Hematopoietic multipotent progenitor cell (in vitro differentiated cells): ENCODE measurements around the gene MPV17L2. TPM values are rescaled to one million over a fixed set of nuclear protein-coding genes. Genes with fewer than 3 reads are reported as not detected.
A peak's percentile ranks its signal among the peaks of the same experiment; 100 is the strongest.
"Not testable (repeated sequence)": the region's sequence is repeated elsewhere in the genome, so short reads cannot be mapped to it uniquely, and the experiment has no call there.

Experiments
- DNase-seq, 3 donors: peaks; one replicate each; pipeline ENCODE4 v3.0.0-alpha.2; 2011 to 2015; ENCODE audit warnings: low read depth in 2 of 3, low spot score in 2 of 3
- total RNA-seq: library from RNA; depleted of rRNA; stranded (reverse); fragments of >200 nt; gene quantifications from one replicate; pipeline ENCODE4 v1.2.3, GENCODE V29; 2012

The MPV17L2 gene
- total RNA-seq, 1 donor: 12.4 TPM

DNA sequence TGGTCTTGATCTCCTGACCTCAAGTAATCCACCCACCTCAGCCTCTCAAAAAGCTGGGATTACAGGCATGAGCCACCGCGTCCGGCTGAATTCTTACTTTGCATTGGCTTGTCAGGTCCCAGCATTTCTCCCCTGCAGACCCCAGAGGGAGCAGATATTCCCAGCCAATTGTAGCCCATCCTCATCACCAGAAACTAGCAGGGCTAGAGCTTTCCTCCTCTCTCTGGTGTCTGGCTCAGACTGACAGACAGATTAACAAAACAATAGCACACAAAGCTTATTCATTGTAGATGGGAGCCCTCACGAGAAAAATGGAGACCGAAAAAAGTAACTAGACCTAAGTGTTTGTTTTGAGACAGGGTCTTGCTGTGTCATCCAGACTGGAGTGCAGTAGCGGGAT is 7.5 kb upstream of the MPV17L2 start:
- DNase-seq: no peak

DNA sequence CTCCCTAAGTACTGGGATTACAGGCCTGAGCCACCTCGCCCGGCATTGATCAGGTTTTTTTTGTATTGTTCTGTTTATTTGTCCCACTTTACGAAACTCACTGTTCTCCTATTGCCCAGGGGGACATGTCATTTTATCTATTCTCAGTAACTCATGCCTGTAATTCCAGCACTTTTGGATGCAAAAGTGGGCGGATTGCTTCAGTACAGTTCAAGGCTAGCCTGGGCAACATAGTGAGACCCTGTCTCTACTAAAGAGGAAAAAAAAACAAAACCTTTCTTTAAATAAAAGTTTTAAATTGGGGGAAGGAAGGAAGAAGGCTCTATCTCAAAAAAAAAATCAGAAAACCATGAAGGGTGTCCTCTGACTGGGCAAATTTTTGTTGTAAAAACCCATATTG is 2.7 kb upstream of the MPV17L2 start:
- no peak for DNase-seq

DNA sequence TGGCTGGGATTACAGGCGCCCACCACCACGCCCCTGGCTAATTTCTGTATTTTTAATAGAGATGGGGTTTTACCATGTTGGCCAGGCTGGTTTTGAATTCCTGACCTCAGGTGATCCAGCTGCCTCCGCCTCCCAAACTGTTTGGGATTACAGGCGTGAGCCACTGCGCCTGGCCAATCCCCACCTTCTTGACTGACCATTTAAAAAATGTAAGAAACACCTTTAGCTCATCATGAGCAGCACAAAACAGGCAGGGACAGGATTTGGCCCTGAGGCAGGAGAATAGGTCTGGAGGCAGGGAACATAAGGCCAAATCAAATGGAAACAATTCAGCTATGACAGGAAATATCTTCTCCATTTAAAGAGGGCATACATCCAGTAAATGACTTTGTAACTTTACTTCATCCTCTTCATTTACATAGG is 1.4 kb upstream of the MPV17L2 start:
- no peak for DNase-seq

DNA sequence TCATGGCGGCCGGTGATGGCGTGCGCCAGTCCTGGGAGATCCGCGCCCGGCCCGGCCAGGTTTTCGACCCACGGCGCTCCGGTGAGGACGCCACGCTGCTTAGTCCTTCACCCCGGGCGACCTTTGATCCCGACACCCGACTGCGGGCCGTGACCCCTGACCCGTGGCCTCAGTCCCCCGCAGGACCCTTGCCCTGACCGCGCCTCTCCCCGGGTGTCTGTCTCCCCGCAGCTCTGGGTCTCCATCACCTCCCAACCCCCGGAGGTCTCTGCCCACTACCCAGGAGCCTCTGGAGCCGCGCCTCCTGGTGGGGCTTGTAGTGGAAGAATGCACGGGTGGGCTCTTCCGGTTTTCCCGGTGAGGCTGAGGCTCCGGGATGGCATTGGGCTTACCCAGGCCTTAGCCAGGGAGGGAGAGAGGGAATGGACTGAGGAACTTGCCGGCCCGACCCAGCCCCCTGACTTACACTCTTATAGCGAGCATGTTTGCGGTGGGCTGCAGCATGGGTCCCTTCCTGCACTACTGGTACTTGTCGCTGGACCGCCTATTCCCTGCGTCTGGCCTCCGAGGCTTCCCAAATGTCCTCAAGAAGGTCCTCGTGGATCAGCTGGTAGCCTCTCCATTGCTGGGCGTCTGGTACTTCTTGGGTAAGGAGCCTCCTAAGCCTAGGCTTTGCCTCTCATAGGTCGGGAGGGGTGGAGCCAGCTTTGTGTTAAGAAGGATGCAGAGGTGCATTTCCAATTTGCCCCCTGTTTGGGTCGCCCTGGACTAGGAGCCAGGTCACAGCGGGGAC is 566 bp downstream of the MPV17L2 start:
- DNase-seq: no peak

DNA sequence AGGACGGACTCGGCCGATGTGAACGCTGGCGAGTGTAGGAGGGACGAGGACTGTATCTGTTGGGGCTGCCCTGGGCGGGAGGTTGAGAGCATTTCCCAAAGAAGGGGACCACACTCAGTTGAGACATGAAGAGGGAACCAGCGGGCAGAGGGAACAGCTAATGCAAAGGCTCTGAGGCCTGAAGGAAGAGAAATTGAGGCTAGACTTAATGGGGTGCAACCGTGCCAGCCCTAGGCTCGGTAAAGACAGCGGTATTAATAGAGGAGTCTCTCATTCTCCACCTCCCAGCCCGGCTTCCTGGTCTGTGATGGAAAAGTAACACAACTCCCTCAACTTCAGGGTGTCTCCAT is 1.1 kb downstream of the MPV17L2 start:
- DNase-seq: no peak

DNA sequence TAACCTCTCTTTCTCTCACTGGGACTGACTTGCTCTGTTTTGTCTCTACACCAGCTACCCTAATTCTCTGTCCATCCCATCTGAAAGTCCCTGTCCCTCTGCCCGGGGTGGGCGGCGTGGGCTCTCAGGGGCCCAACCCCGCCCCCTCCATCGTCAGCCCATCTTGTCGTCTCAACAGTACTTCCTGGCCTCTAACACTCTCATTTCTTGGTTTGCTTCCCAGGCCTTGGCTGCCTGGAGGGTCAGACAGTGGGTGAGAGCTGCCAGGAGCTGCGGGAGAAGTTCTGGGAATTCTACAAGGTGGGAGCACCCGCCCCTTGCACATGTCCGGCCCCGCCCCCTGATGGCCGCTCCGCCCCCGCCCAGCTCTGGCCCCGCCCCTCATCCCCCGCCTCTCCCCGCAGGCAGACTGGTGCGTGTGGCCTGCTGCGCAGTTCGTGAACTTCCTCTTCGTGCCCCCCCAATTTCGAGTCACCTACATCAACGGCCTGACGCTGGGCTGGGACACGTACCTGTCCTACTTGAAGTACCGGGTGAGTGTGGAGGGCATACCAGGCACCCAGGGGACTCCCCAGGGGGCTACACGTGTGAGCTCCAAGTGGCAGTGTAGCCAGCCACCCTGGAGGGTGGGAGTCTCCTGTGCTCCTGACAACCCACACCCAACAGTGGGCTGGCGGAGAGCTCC is 1.7 kb downstream of the MPV17L2 start:
- peak in 2 of 3 donors; percentile 72 for DNase-seq

DNA sequence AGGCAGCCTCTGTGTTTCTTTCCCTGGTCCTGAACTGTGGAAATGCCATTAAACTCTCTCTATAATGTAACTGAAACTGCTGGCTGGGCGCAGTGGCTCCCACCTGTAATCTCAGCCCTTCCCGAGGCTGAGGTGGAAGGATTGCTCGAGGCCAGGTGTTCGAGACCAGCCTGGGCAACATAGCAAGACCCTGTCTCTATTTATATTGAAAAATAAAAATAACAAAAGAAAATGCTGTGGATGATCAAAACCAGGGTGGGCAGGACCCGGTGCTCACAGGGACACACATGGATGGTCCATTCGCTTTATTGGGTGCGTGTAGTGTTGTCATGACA is 3.5 kb downstream of the MPV17L2 start:
- DNase-seq: no peak

DNA sequence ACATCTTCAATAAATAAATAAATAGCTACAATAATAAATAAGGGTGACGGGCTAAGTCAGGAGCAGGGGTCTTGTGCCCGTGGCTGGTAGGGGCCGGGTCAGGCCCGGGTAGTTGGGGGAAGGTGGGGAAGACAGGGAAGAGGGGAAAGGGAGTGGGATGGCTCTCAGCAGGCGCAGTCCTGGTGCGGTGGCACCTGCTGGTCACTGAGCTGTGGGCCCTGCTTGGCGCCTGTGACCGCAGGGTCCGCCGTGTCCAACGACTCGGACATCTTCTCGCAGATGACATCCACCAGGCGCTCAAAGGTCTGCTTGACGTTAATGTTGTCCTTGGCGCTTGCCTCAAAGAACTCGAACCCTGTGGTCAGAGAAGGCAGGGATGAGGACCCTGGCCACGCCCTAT is 4.3 kb downstream of the MPV17L2 start:
- no peak for DNase-seq

DNA sequence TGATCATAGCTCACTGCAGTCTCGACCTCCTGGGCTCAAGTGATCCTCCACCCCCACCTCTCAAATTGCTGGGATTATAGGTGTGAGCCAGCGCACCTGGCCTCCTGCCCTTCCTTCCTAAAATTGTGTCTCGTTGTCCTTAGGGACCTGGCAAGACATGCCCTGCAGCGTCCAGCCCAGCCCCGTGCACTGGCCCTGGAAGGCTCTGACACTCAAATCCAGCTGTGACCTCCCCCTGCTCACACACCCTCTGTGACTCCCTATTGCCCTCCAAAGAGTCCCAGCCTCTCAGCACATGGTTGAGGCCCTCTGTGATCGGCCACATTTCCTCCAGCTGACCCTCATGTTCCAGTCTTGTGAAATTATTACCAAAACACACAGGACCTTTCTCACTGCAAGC is 4.9 kb downstream of the MPV17L2 start:
- no peak for DNase-seq

DNA sequence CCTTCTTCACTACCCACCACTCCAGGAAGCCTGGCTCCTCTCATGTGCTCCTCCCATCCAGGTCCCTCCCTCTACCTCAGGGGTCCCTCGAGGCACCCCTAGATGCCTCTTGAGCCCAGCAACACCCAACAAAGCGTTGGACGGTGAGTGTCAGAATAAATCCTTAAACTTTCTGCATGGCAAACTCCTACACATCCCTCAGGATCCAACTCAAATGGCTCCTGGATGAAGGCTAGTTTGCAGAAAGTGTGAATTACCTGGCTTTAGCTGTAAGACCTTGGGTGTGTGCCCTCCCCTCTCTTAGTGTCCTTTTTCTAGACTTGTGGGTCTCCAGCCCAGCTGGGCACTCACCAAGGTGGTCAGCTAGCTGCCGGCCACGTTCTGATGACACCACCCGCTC is 5.4 kb downstream of the MPV17L2 start:
- DNase-seq: no peak

DNA sequence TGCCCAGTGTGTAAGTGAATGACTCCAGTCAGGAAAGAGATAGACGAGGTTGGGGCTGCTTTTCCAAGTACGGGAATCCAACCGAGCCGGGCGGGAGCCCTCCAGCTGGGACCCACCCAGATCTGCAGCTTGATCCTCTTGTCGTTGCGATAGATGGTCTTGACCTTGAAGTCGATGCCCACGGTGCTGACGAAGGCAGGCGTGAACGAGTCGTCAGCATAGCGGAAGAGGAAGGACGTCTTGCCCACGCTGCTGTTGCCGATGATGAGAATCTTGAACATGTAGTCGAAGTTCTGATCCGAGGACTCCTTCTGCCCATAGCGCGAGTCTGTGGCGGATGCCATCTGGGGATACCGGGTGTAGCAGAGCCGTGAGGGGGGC is 9.4 kb downstream of the MPV17L2 start:
- no peak for DNase-seq

DNA sequence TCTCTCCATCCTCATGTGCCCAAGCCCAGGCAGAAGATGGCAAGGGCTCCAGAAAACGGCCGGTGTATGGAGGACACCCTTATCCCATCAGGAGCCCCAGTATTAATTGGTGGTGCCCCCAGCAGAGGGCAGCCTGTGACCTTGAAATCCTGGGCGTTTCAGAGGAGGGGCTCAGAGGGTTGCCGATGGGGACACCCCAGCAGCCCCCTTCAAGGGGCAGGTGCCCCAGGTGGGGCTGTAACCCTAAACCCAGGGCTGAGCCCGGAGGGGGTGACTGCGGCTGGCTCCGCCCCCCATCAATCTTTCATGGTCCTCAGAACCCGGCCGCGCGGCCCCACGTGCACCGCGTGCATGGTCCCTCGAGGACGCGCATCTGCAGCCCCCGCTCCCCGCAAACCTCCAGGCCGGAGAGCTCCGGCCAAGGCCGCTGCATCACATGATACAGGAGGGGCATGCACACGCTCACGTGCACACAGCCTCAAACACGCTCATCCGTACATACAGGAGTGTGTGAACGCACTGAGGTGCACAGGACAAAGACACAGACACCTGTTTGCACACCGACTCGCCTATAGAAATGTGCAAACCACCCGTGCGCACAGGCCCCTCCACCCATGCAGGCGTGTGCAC is 9.9 kb downstream of the MPV17L2 start:
- peak in 1 of 3 donors; percentile 35 for DNase-seq

DNA sequence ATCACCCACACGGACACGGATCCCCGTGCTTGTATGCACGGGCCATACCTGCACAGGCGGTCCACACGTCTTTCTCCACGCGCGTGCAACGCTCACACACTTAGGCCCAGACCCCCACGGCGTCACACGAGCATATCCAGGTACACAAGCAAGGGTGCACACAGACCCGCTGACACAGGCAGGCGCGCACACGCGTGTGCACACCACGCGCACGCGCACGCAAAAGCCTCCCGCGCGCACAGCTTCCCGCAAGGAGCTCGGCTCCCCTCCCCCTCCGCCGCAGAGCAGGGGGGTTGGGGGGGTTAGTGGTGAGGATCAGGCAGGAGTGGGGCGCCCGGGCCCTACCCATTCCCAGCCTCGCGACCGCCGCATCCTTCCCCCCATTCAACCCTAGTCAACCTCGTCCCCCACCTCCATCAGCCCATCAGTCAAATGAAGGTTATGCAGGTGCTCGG is 10.4 kb downstream of the MPV17L2 start:
- DNase-seq: no peak

DNA sequence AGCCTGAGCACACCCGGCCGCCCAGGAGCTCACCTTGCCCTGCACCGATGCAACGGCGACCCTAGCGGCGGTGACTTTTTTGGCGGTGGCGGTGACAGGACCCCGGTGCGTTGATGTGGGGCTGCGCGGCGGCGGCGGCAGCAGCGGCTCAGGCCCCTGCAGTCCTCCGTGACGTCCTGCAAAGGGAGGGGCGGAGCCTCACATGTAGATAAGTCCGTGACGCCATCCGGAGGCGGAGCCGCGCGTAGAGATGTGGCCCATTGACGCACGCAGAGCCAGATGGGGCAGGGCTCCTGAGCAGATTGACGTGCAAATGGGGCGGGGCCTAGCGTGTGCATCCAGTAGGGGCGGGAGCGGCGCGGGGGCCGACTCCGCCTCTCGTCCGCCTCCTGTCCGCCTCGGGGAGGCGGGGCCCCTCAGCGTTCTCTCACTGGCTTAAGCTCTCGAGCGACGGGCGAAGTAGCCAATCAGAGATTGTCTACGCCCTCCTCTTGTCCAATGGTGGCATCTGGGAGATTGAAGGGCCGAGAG is 10.9 kb downstream of the MPV17L2 start, which contains the start of gene RAB3A:
Gene RAB3A, minus strand, starts transcription at position 180 of the 531 bp plus-strand sequence. CDS start 1,302 bp downstream, outside the sequence.
- DNase-seq: peak; percentile 98 to 100 (median 100)

DNA sequence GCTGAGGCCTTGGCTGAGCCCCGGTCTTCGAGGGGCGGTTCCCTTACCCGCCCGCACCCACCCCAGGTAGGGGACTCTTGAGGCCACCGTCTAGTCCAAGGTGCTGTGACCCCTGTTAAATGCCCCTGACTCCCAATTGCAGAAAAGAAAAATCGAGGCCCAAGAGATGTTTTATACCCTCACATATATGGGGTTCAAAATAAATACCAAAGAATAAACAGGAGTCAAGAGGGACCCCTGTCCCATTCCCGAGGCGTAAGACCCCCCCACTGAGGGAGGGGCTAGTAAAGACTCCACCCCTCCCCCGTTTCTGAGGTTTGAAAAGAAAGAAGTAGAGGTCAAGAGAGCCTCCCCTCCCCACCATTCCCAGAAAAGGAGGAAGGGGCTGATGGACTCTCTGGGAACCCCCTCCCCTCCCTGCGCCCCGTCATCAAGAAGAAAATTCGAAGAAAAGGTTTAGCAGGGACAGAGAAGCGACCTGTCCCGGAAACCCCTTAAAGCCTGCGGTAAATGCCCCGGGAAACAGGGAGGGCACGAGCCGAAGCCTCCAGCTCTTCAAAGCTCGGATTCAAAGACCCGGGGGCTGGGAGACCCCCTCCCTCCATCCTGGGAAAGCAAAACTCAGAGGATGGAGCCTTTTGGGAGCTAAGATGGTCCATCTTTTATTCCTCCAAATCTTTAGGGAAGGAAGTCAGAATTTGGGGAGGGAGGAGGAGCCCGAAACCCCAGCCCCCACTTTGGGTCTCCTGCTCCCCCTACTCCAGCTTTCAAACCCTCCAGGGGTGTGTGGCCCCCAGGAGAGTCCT is 11.6 kb downstream of the MPV17L2 start:
- no peak for DNase-seq

DNA sequence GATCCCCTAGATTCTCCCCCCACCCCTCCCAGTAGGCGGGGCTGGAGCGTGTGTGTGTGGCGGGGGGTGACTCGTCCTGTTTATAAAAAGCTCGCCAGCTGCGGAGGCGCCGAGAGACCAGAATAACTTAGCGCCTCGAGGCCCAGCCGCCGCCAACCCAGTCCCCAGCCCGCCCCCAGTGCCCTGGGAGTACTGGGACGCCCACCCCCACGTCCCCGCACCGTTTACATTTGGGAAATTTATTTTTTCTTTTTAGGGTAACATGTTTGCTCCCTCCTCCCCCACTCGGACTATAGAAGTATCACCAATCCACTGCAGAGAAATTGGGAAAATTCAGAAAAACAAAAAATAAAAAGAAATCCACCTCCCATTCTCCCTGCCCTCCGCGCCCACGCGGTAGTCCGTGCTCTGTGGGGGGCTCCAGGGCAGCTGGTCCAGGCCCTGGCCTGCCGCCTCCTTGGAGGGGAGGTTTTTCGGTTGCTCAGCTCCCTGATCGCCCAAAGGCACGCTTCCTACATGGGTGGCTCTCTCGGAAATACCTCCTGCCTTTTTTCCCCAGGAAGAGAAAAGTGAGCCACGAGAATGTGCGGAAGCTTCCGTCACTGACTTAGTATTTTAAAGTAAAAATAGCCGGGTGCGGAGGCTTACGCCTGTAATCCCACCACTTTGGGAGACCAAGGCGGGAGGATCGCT is 12.3 kb downstream of the MPV17L2 start:
- peak in 2 of 3 donors; percentile 69 to 80 for DNase-seq

DNA sequence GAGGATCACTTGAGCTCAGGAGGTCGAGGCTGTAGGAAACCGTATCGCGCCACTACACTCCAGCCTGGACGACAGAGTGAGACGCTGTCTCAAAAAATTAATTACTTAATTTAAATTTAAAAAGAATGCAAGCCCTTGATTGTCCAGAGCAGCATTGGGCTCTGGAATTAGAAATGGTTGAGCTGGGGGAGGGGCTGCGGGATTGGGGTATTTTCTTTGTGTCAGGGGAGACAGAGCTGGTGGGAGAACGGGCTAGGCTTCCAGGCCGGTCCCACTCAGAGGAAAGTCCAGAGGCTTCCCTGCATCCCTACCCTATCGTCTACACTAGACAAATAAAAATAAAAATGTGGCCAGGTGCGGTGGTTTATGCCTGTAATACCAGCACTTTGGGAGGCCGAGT is 13.0 kb downstream of the MPV17L2 start:
- no peak for DNase-seq

DNA sequence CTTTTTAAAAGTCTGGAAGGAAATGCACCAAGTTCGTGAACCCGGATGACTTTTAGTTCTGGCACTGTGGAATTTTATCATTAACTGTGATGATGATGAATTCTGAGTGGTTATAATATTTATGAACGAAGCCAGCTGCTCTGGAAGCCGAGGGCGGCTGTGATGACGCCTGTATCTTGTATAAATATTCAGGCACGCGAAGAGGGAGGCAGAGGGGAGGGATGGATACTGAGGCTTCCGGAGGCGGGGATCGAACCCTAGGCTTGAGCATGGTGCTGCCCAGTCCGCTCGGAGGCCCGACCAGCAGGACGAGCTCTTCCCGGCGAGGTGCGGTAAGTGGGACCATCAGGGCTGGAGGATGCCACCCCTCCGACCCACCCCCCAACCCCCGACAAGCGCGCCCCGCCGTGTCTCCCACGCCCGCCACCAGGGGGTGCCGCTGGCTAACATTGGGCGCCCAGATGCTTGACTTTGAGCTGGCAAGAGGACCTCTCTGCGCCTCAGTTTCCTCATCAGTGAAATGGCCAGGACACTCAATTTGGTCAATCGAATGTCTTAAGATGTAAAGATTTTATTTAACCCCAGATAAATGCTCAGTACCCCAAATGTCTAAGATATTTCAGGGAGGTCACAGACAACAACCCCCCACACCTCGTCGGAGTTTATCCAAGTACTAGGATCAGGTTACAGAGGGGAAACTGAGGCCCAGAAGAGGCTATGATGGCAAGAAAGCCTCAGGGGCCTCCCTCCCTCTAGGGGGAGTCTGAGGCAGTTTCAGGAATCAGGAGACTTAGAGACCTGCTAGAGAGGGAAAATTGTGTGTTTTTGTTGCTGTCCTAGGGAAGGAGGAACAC is 15.3 kb downstream of the MPV17L2 start:
- DNase-seq: peak in 1 of 3 donors; percentile 65

DNA sequence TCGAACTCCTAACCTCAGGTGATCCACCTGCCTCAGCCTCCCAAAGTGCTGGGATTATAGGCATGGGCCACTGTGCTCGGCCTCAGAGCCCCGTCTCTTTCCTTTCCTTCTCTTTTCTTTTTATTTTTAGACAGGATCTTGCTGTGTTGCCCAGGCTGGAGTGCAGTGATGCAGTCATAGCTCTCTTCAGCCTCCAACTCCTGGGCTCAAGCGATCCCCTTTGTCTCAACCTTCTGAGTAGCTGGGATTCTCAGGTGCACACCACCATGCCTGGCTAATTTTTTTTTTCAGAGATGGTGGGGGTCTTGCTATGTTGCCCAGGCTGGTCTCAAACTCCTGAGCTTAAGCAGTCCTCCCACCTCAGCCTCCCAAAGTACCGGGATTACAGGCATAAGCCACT is 16.9 kb downstream of the MPV17L2 start:
- DNase-seq: not testable (repeated sequence)
